Lower lobe of right lung (tissue), 2 donors: ENCODE measurements around the gene HBP1. TPM values are rescaled to one million over a fixed set of nuclear protein-coding genes. Genes with fewer than 3 reads are reported as not detected.

Source experiments
- ATAC-seq, 2 donors: fragments of 200-7000 bp; cut with Tn5 transposase; one replicate each; pipeline ENCODE4 v1.9.1; 2020 to 2022; ENCODE audit warnings: mild to moderate bottlenecking in 2 of 2, moderate library complexity in 2 of 2
- DNase-seq: peaks from one replicate; pipeline ENCODE4 v3.0.0-alpha.2; 2020
- H3K27ac ChIP-seq: fragments of 200-600 bp; one replicate; pipeline ENCODE4 v1.8.0; 2022
- H3K27me3 ChIP-seq: fragments of 200-600 bp; one replicate; pipeline ENCODE4 v1.8.0; 2022; ENCODE audit warnings: low read depth
- H3K36me3 ChIP-seq: fragments of 200-600 bp; one replicate; pipeline ENCODE4 v1.8.0; 2022; ENCODE audit warnings: mild to moderate bottlenecking
- H3K4me1 ChIP-seq: fragments of 200-600 bp; one replicate; pipeline ENCODE4 v1.8.0; 2022
- H3K4me3 ChIP-seq: fragments of 200-600 bp; one replicate; pipeline ENCODE4 v1.8.0; 2022; ENCODE audit warnings: mild to moderate bottlenecking
- H3K9me3 ChIP-seq: fragments of 200-600 bp; one replicate; pipeline ENCODE4 v1.8.0; 2022
- intact Hi-C: fragments of 100-400 bp; cut with DNase I; formaldehyde crosslinking; loops from one replicate; pipeline ENCODE4 v1.11.0; 2022
- total RNA-seq: library from RNA; stranded (reverse); fragmentation: NEBNext Ultra II Directional; extraction: Animal tissue kit (Norgen Biotek cat#: 25700); gene quantifications from one replicate; pipeline ENCODE4 v1.2.1, GENCODE V29; 2021
- TF ChIP-seq, protein P1 (sequence below): fragments of 200-600 bp; IDR thresholded peaks from one replicate; pipeline ENCODE4 v1.8.0; 2022; ENCODE audit warnings: antibody characterized with exemption, mild to moderate bottlenecking
- donor health status: DM: no; HTN: yes; CAD: no; lungs with severe emphysema.

HBP1 gene
- total RNA-seq, 1 donor from 2014 or later, result 81.9 TPM

DNA sequence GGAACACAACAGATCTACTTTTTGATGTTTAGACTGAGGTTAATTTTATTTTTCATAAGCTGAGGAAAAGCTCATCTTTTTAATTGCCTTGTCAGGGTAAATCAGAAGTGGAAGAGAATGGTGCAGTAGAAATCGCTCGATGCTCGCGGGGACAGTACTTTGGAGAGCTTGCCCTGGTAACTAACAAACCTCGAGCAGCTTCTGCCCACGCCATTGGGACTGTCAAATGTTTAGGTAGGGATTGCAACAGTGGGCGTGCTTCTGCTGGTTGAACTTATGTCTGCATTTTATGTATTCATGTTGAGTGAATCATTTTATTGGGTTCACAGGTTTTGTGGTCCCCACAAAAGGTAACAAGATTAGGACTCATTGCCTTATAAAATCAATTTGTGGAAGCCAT lies 11.7 kb upstream of the HBP1 start:
- H3K4me3 ChIP-seq, result no peak overlapping the region
- H3K27ac ChIP-seq, result no peak overlapping the region
- ATAC-seq, result no peak
- H3K36me3 ChIP-seq, result no peaks in the 10 kb centered on the region
- H3K9me3 ChIP-seq, result no peaks in the 10 kb centered on the region
- no peak for DNase-seq
- no peaks in the 10 kb centered on the region for H3K27me3 ChIP-seq
- TF ChIP-seq, protein P1, sequence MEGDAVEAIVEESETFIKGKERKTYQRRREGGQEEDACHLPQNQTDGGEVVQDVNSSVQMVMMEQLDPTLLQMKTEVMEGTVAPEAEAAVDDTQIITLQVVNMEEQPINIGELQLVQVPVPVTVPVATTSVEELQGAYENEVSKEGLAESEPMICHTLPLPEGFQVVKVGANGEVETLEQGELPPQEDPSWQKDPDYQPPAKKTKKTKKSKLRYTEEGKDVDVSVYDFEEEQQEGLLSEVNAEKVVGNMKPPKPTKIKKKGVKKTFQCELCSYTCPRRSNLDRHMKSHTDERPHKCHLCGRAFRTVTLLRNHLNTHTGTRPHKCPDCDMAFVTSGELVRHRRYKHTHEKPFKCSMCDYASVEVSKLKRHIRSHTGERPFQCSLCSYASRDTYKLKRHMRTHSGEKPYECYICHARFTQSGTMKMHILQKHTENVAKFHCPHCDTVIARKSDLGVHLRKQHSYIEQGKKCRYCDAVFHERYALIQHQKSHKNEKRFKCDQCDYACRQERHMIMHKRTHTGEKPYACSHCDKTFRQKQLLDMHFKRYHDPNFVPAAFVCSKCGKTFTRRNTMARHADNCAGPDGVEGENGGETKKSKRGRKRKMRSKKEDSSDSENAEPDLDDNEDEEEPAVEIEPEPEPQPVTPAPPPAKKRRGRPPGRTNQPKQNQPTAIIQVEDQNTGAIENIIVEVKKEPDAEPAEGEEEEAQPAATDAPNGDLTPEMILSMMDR, result no peak
- intact Hi-C loops, result no loop called here
- H3K4me1 ChIP-seq, result no peaks in the 10 kb centered on the region

DNA sequence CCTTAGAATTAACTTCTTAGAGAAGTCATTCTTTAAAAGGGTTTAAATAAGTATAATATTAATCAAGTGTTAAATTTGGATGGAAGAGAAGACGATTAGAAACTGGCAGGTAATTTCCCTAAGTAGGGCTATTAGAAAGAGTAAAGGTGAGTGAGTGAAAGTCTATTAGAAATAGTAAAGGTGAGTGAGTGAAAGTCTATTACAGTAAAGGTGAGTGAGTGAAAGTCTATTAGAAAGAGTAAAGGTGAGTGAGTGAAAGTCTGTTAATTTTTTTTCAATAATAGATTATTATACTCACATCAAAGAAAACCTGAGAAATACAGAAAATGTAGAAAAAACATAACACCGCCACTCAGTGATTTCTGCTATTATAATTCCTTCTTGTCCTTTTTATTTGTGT lies 10.8 kb upstream of the HBP1 start:
- TF ChIP-seq, protein P1, result no peak
- H3K4me3 ChIP-seq, result no peak overlapping the region
- H3K4me1 ChIP-seq, result no peaks in the 10 kb centered on the region
- no peaks in the 10 kb centered on the region for H3K27me3 ChIP-seq
- no peak for ATAC-seq
- H3K9me3 ChIP-seq, result no peaks in the 10 kb centered on the region
- no peak overlapping the region for H3K27ac ChIP-seq
- no peaks in the 10 kb centered on the region for H3K36me3 ChIP-seq
- DNase-seq, result no peak
- intact Hi-C loops, result no loop called here

DNA sequence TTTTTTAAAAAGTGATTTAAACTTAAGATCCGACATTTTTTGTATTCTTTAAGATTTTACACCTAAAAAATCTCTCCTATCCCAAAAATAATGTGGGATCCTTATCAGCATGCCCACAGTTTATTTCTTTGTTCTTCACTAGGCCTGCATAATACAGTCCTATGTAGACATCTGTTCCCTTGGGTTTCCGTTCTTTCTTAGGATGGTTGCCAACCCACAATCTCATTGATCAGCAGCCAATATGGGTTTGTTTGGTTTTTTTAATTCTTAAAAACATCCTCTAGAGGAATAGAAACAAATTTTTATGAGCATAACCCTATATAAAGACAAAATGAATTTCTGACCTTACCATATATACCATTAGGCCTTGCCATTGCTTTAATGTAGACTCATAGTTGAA lies 8.4 kb upstream of the HBP1 start:
- no peaks in the 10 kb centered on the region for H3K9me3 ChIP-seq
- TF ChIP-seq, protein P1, result no peak
- intact Hi-C loops, result no loop called here
- no peaks in the 10 kb centered on the region for H3K27me3 ChIP-seq
- no peak overlapping the region for H3K27ac ChIP-seq
- no peak overlapping the region for H3K4me3 ChIP-seq
- DNase-seq (no peak), ATAC-seq (no peak)
- H3K4me1 ChIP-seq, result no peaks in the 10 kb centered on the region
- H3K36me3 ChIP-seq, result no peaks in the 10 kb centered on the region

DNA sequence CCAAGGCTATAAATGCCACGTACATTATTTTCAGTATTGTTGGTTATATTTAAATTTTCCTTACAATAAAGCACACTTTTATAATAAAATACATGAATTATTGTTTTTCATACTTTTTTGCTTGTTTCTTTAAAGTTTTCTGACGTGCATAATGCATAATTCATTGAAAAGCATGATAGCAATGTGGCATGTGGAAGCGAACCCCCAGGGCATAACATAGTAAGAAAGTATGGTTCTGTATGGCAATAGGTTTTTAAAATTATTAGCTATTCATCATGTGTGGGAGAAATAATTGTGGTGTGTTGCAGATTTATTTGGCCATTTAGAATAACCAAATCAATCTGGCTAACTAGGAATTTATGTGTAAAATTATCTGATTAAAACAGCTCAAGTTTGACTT lies 7.4 kb upstream of the HBP1 start:
- H3K4me3 ChIP-seq, result no peak overlapping the region
- no peaks in the 10 kb centered on the region for H3K9me3 ChIP-seq
- no peaks in the 10 kb centered on the region for H3K4me1 ChIP-seq
- intact Hi-C loops, result no loop called here
- no peak overlapping the region for H3K27ac ChIP-seq
- no peaks in the 10 kb centered on the region for H3K36me3 ChIP-seq
- TF ChIP-seq, protein P1, result no peak
- no peak for ATAC-seq
- DNase-seq, result no peak
- H3K27me3 ChIP-seq, result no peaks in the 10 kb centered on the region

DNA sequence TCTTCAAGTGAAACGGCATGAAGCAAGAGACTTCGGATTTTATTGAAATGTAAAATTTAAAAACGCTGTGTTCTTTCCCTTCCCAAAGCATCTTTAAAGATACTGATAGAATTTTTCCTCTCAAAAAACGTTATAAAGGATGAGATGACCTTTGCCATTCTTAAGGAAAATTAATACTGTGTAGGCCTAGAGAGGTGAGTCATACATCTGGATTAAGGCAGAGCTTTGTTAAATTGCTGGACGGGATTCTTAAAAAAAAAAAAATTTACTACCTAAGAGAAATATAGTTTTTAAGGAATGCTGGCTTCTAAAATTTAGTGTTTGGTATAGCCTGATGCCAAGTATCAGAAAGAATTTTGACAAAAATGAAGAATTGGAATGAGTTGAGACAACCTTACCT lies 6.3 kb upstream of the HBP1 start:
- no peak for ATAC-seq
- TF ChIP-seq, protein P1, result no peak
- no peaks in the 10 kb centered on the region for H3K9me3 ChIP-seq
- intact Hi-C loops, result no loop called here
- H3K4me1 ChIP-seq, result peaks cover 3% of the 10 kb centered on the region
- no peaks in the 10 kb centered on the region for H3K27me3 ChIP-seq
- H3K27ac ChIP-seq, result no peak overlapping the region
- no peak overlapping the region for H3K4me3 ChIP-seq
- no peak for DNase-seq
- no peaks in the 10 kb centered on the region for H3K36me3 ChIP-seq

DNA sequence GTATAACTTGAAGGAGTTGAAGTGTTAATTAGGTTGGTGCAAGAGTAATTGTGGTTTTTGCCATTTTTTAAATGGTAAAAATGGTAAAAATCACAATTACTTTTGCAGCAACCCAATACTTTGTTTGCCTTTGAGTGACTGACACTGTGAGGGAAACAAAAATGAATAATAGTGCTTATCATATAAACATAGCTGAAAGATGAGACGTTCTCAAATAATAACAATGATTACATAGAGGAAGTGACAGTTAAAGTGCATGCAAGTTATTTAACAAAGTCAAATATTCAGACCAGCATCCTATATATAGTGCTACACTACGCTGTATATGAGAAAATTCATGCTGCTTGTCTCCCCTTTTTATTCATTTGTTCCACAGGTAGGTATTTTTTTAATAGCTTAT lies 4.7 kb upstream of the HBP1 start:
- Histone ChIP-seq H3K36me3 (no peaks in the 10 kb centered on the region), H3K9me3 (no peaks in the 10 kb centered on the region), H3K4me1 (peaks cover 3% of the 10 kb centered on the region), H3K4me3 (no peak overlapping the region), H3K27me3 (no peaks in the 10 kb centered on the region), H3K27ac (no peak overlapping the region)
- intact Hi-C loops, result no loop called here
- DNase-seq, result no peak
- TF ChIP-seq, protein P1, result no peak
- ATAC-seq, result no peak
